Putamen (tissue), 1 donor: ENCODE measurements around the gene CLSTN2.

Experiments
- DNase-seq: peaks from one replicate; pipeline ENCODE4 v3.0.0-alpha.2; 2016; ENCODE audit warnings: low spot score

Gene CLSTN2

GRCh38 chr3:140453750-140454149 is 518.8 kb downstream of the CLSTN2 start:
- DNase-seq, result no peak

DNA sequence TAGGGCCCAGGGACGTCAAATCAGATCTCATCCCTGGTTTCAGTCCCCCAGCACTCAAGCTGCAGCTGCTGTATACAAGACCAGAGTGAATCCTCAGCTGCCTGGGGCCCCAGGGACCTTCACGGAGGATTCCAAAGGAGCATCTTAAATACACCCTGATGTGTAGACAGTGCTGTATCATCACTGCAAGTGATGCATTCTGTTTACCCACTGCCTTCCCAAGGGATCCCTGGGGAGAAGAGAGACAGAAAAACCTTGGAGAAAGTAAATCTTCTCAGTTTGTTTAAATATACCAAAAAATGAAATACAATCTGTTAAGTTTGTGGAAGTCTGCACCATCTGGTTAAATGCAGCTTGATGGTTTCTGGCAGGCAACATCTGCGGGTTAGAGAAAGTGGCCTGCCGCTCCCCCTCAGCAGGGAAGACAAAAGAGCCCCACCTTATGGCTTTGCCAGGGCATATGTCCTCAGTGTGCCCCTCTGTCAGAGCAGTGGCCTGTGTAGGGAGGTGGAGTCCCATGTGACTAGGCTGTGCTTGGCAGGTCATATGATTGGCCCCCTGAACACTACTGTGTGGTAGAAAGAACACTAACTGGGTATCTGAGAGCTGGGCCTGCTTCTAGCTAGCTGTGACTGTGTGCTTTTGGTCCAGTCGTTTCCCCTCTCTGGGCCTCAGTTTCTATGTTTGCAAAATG is 520.7 kb downstream of the CLSTN2 start:
- no peak for DNase-seq

DNA sequence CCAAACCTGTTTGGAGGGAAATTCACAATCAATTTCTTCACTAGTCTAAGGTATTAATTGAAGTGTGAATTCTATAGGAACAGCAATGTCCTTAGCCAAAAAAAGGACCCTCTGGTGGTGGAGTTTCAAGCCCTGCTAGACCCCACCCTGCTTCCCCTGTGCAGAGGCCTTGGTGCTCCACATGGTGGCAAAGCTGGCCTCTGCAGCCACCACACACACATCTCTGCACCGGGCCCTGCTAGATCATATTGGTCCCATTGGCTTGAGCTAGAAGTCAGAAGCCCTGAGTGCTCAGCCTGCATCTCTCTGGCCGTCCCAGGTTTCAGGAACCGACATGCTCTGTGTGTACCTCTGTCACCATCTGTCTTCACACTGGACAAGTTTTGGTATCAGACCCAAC is 522.0 kb downstream of the CLSTN2 start:
- no peak for DNase-seq

- no peak for DNase-seq
These were observed 524.5 kb downstream of the CLSTN2 start for GRCh38 chr3:140459462-140459861.

DNA sequence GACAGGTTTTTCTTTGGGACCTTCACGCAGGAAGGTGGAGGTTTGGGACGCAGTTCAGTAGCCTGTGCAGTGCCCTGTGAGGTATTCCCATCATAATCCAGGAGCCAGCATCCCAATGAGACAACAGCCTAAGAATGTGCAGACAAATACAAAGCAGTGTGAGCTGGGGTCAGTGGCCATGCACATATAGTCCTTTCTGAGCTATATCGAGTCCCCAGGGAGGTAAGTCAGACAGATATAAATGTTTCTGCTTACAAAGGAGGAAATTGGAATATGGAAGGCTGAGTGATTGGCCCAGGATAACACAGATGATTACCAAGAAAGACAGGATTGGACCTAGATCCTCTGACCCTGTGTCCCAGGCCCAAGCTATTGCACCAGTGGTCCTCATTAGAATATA is 526.3 kb downstream of the CLSTN2 start:
- DNase-seq, result no peak

DNA sequence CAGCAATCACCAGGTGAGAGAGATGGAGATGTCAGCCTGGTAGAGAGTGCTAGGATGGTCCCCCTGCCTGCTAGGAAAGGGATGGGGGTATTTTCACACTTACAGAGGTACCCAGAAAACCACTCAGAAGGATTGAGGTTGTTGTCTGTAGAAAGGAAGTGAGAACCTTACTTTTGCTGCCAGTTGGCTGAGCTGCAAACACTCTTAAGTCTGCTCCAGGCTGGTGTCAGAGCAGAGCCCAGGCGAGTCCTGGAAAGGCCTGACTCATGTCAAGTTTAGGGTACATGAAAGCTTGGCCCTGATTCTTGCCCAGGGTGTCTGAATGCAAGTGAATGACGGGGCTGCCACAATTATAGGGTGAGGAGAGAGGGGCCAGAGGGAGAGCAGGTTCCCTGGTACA is 528.4 kb downstream of the CLSTN2 start:
- DNase-seq, result no peak

- DNase-seq, result no peak
These were observed 531.0 kb downstream of the CLSTN2 start for GRCh38 chr3:140465988-140466387.

DNA sequence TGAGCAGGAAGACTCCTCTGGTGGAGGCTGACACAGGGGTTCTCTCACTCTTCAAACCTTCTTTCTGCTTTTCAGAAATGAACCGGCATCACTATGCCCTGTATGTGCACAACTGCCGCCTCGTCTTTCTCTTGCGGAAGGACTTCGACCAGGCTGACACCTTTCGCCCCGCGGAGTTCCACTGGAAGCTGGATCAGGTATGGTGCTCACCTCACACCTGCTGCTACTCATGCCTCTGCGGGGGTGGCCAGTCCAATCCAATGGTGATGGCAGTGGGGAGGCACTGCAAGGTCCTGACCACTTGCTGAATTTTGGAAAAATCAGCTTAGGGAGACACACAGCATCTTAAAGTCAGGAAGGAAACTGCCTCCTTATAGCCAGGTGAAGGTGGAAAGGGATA is 531.5 kb downstream of the CLSTN2 start:
- DNase-seq, result no peak

DNA sequence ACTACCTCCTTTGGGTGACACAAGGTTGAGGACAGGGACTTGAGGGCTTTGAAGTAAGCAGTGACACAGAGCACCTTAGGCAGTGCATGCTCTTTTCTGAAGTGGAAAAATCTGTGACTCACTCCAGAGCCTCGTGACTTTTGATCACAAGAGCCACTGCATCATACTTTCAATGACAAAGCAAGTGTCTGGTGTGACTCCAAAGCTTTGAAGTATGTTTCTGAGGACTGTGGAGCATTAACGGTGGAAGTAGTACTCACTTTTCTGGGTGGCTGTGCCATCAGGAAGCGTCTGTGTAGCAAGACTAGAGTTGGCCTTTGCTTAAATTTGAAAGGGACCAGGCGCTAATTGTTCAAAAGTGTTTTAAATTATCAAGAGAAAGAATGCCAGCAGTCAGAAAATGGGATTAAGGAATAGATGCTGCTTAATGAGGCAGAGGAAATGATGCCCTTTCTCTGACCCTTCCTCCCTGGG is 532.2 kb downstream of the CLSTN2 start:
- no peak for DNase-seq

- DNase-seq, result no peak
These were observed 532.9 kb downstream of the CLSTN2 start for GRCh38 chr3:140467796-140468315.

- no peak for DNase-seq
These were observed 533.4 kb downstream of the CLSTN2 start for GRCh38 chr3:140468407-140468806.

DNA sequence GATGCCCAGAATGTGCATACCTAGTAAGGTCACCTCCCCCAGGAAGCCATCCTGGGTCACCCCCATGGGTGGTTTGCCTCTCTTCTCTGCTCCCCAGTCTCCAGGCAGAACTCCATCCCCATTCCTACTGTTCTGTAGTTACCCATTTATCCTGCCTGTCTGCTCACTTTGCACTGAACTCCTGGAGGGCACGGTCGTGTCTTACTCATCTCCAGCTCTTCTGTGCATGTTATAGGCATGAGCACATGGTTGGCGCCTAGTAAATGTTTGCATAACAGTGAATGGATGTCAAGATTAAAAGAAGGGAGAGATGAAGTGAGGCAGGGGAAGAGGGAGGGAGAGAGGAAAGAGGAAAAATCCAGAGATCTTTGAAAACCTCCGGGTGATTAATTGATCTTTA is 534.5 kb downstream of the CLSTN2 start:
- DNase-seq, result no peak

DNA sequence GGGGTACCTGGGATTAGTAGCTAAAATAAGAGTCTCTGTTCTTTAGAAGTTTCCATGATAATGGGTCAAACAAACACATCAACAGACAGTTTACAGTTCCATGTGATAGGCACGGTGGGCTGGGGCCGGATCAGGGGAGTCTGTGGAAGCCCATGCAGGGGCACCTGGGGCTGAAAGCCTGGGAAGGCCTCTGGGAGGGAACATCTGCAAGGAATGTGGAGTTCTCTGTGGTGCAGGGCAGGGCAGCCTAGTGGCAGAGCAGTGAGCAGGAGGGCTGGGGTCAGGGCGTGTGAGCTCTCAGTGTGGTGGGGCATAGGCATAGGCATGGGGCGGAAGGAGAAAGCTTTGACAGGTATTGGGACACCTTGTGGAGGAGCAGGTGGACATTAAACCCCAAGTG is 535.2 kb downstream of the CLSTN2 start:
- no peak for DNase-seq

GRCh38 chr3:140470962-140471361 is 536.0 kb downstream of the CLSTN2 start:
- DNase-seq, result no peak

- DNase-seq, result no peak
These were observed 537.5 kb downstream of the CLSTN2 start for GRCh38 chr3:140472306-140473020.

DNA sequence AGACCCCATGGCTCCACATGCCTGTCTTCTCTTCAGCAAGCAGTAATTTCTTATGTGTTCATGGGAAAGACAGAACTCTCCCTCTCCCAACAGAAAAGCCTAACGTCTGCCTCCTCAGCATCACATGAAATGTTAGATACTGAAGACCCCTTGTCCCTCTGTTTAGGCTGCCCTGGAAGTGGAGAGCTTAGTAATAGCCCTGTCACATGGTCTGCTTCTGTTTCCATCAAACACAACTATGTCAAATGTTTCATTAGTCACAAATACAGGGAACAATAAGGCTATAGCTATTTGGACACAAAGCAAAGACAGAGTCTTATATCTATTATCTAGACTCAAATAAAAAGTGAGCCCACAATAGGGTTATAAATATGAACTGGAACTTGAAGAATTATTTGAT is 552.6 kb downstream of the CLSTN2 start:
- no peak for DNase-seq

DNA sequence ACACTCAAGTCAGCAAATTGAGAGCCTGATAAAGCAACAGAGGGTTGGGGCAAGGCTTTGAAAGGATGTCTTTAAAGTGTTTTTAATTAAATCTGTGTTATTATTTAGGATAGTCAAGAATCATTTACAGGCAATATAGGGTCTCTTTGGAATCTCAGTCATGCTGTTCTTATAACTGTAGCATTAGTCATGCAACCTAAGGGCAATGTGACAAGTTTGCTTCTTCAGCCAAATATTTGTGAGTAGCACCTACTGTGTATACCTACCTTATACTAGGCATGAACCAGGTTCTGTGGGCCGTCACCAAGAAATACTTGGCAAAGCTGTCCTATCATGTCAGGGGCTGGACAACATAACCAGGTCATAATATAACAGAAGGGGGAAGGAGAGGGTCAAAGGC is 558.3 kb downstream of the CLSTN2 start:
- DNase-seq, result no peak

DNA sequence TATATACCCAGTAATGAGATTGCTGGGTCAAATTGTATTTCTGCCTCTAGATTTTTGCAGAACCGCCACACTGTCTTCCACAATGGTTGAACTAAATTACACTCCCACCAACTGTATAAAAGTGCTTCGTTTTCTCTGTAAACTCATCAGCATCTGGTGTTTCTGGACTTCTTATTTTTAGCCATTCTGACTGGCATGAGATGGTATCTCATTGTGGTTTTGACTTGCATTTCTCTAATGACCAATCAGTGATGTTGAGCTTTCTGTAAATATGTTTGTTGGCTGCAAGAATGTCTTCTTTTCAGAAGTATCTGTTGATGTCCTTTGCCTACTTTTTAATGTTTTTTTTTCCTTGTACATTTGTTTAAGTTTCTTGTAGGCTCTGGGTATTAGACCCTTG is 560.0 kb downstream of the CLSTN2 start:
- no peak for DNase-seq

- DNase-seq, result no peak
These were observed 562.3 kb downstream of the CLSTN2 start for GRCh38 chr3:140497331-140497730.

- no peak for DNase-seq
These were observed 564.3 kb downstream of the CLSTN2 start for GRCh38 chr3:140499114-140499757.

- DNase-seq, result no peak
These were observed 565.5 kb downstream of the CLSTN2 start for GRCh38 chr3:140500473-140500872.

DNA sequence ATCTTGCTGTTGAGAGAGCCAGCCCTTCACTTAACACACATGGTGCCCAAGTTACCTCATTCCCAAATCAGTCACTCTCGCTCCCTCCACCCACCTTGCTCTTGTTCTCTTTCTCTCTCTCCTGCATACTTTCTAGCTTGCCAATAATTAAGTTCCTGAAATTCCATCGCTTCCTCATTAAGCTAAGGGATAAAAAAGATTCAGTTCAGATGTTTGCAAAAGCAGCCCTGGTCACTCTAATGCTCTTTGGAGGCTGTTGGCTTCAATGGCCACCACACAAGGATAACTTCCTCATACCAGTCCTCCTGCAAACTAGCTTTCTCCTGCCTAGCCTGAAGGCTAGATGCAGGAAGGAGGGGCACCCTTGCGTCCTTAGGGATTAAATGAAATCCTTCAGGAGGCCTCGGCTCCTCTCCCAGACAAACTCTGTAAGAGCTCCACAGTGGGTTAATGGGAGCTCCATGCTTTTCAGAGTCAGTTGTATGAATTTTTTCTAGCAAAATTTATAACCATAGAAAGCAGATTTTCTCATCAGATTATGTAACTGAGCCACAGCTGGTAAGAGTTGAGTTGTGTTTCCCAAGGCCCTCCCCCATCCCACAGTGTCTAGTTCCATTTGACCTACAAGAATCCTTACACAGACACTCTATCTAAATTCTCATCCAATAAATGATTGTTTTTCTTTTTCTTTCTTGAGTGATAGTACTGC is 566.2 kb downstream of the CLSTN2 start:
- DNase-seq, result no peak
